ENCODE results near the gene VPS36. TPM values are rescaled to one million over a fixed set of nuclear protein-coding genes. Genes with fewer than 3 reads are reported as not detected.
"Not testable (repeated sequence)": the region's sequence is repeated elsewhere in the genome, so short reads cannot be mapped to it uniquely, and the experiment has no call there.

VPS36 gene
- total RNA-seq, 1 experiment from 2014 or later: 19.2 TPM

DNA sequence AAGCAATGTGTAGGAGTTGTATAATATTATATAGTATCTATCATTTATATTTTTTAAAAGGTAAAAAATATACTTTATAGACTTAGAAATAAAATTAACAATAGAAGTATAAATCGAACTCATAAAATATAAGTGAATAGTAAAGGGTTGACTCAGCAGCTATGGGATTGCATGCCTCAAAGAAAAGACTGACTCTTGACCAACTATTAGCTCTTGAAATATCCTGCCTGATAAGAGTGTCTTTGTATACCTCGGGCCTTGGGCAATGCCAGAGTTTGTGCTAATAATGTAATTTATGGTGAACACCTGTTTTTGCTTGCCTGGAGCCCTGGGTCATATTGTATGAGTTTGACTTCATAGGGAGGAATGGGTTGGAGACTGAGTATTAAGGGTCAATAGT is 36.6 kb upstream of the VPS36 start:
- H3K27ac Mint-ChIP-seq; POLR2A ChIA-PET; H3K36me3 Mint-ChIP-seq; H3K4me1 Mint-ChIP-seq; H3K9me3 Mint-ChIP-seq; DNase-seq (ENCODE audit: low spot score); H3K4me3 Mint-ChIP-seq; ATAC-seq; H3K27me3 Mint-ChIP-seq (ENCODE audit: low read depth): not testable (repeated sequence)
- CTCF ChIA-PET: interaction anchor here (0.7 kb wide), 1 partner anchor 248 kb away, joined by 4 read pairs; no protein-coding TSS in a partner anchor

DNA sequence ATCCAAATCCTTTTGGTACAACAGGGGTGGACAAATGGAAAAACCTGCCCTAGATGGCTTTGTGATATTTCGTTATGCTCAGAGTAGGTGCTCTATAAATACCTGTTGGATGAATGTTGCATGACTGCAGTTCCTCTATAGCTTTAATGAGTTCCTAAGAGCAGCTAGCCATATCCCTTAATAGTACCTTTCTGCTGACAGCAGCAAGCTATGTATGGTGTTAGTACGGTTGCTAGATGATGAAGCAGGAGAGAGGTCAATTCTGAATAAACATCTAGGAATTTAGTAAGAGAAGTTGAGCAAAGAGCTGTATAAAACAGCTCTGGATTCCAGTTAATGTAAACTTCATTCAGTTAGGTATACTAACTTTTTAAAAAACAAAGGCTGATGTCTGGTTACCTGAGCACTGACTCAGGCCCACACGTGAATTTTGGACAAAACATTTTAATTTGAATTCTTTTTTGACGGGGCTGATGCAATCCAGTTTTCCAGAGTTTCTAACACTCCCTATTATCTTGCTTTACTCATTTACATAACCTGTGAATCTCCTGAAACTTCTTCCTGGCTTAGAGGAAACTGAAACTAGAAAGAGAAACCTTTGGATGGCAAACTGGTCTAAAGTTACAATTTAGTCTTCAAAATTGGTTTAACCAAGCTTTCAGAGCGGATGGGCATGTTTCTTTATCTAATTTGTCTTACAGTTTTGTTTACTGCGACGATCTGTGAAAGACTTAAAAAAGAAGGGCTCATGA is 30.4 kb upstream of the VPS36 start:
- H3K9me3 Mint-ChIP-seq; DNase-seq (ENCODE audit: low spot score); H3K4me3 Mint-ChIP-seq; H3K4me1 Mint-ChIP-seq; POLR2A ChIA-PET; H3K27me3 Mint-ChIP-seq (ENCODE audit: low read depth); CTCF ChIA-PET: not testable (repeated sequence)
- ATAC-seq: 0 out of 2 replicates have a peak, but pooled peaks have one; percentile 16
- Mint-ChIP-seq H3K27ac (peak overlapping the region; percentile 41; the same call in 1 of the 2 replicates), H3K36me3 (peaks cover 12% of the 10 kb centered on the region)

DNA sequence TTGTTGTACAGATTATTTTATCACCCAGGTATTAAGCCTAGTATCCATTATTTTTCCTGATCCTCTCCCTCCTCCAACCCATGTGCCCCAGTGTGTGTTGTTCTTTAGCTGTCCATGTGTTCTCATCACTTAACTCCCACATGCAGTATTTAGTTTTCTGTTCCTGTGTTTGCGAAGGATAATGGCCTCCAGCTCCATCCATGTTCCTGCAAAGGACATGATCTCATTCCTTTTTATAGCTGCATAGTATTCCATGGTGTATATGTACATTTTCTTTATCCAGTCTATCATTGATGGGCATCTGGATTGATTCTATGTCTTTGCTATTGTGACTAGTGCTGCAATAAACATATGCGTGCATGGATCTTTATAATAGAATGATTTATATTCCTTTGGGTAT is 18.1 kb upstream of the VPS36 start:
- H3K4me3 Mint-ChIP-seq; H3K27ac Mint-ChIP-seq; POLR2A ChIA-PET; H3K4me1 Mint-ChIP-seq; DNase-seq (ENCODE audit: low spot score); ATAC-seq; H3K27me3 Mint-ChIP-seq (ENCODE audit: low read depth); H3K9me3 Mint-ChIP-seq: not testable (repeated sequence)
- H3K36me3 Mint-ChIP-seq: peaks cover 70% of the 10 kb centered on the region
- CTCF ChIA-PET: interaction anchor here (0.9 kb wide), 1 partner anchor 18 kb away, joined by 3 read pairs; the partner anchor contains the start of gene VPS36

DNA sequence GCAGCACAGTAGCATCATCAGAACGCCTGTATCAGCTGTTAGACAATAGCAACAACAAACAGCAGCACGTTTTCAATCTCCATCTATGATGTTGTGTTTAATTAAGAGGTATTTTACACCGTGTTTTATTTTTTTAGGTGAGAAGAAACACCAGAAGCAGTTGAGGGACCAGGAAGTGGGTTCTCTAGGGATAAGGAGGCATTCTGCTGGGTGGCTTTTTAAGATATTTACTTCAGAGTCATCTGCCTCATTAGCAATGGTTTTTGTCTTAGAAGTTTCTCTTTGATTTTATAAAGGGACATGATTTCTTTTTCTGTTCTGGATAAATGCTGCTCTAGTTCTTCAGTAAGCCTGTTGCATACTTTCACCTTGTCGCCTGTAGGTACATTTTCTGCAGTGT is 13.1 kb upstream of the VPS36 start:
- POLR2A ChIA-PET: no interaction called here
- H3K4me3 Mint-ChIP-seq: no peak overlapping the region
- H3K27ac Mint-ChIP-seq: no peak overlapping the region
- H3K36me3 Mint-ChIP-seq: peaks cover 73% of the 10 kb centered on the region
- no peak for DNase-seq (ENCODE audit: low spot score)
- no peaks in the 10 kb centered on the region for H3K27me3 Mint-ChIP-seq (ENCODE audit: low read depth)
- ATAC-seq: no peak
- peaks cover 5% of the 10 kb centered on the region; the same call in 1 of the 2 replicates for H3K9me3 Mint-ChIP-seq
- CTCF ChIA-PET: interaction anchor here (1.2 kb wide), 1 partner anchor 13 kb away, joined by 5 read pairs; the partner anchor contains the start of gene VPS36
- H3K4me1 Mint-ChIP-seq: no peaks in the 10 kb centered on the region
- TF ChIP-seq ZNF263 (CRISPR knock-in tag; IDR thresholded peaks at IDR 0.05; ENCODE audit: low read depth): no peak
- no peak for TF ChIP-seq ATF1 (CRISPR knock-in tag; IDR thresholded peaks at IDR 0.05)
- TF ChIP-seq, protein P1, sequence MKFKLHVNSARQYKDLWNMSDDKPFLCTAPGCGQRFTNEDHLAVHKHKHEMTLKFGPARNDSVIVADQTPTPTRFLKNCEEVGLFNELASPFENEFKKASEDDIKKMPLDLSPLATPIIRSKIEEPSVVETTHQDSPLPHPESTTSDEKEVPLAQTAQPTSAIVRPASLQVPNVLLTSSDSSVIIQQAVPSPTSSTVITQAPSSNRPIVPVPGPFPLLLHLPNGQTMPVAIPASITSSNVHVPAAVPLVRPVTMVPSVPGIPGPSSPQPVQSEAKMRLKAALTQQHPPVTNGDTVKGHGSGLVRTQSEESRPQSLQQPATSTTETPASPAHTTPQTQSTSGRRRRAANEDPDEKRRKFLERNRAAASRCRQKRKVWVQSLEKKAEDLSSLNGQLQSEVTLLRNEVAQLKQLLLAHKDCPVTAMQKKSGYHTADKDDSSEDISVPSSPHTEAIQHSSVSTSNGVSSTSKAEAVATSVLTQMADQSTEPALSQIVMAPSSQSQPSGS (CRISPR knock-in tag; IDR thresholded peaks at IDR 0.05; ENCODE audit: borderline replicate concordance, low read depth): no peak

DNA sequence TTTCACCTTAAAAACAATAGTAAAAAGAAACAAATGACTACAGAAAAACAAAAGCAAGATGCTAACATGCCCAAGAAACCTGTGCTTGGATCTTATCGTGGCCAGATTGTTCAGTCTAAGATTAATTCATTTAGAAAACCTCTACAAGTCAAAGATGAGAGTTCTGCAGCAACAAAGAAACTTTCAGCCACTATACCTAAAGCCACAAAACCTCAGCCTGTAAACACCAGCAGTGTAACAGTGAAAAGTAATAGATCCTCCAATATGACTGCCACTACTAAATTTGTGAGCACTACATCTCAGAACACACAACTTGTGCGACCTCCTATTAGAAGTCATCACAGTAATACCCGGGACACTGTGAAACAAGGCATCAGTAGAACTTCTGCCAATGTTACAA is 10.8 kb upstream of the VPS36 start:
- H3K9me3 Mint-ChIP-seq: no peaks in the 10 kb centered on the region
- no peak overlapping the region for H3K27ac Mint-ChIP-seq
- CTCF ChIA-PET: no interaction called here
- no peak overlapping the region for H3K4me3 Mint-ChIP-seq
- DNase-seq (ENCODE audit: low spot score): no peak
- TF ChIP-seq NFE2L1 (CRISPR knock-in tag; IDR thresholded peaks at IDR 0.05) (no peak), MYBL2 (CRISPR knock-in tag; IDR thresholded peaks at IDR 0.05) (no peak), ATF1 (CRISPR knock-in tag; IDR thresholded peaks at IDR 0.05) (no peak), ZNF416 (CRISPR knock-in tag; IDR thresholded peaks at IDR 0.05) (no peak), ZNF423 (CRISPR knock-in tag; IDR thresholded peaks at IDR 0.05) (no peak), ZNF219 (CRISPR knock-in tag; IDR thresholded peaks at IDR 0.05; ENCODE audit: borderline replicate concordance) (no peak), CREM (CRISPR knock-in tag; IDR thresholded peaks at IDR 0.05) (no peak), MXD4 (CRISPR knock-in tag; IDR thresholded peaks at IDR 0.05; ENCODE audit: borderline replicate concordance) (no peak)
- TF ChIP-seq, protein P2, sequence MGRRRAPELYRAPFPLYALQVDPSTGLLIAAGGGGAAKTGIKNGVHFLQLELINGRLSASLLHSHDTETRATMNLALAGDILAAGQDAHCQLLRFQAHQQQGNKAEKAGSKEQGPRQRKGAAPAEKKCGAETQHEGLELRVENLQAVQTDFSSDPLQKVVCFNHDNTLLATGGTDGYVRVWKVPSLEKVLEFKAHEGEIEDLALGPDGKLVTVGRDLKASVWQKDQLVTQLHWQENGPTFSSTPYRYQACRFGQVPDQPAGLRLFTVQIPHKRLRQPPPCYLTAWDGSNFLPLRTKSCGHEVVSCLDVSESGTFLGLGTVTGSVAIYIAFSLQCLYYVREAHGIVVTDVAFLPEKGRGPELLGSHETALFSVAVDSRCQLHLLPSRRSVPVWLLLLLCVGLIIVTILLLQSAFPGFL (CRISPR knock-in tag; IDR thresholded peaks at IDR 0.05; ENCODE audit: borderline replicate concordance): no peak
- TF ChIP-seq, protein P3, sequence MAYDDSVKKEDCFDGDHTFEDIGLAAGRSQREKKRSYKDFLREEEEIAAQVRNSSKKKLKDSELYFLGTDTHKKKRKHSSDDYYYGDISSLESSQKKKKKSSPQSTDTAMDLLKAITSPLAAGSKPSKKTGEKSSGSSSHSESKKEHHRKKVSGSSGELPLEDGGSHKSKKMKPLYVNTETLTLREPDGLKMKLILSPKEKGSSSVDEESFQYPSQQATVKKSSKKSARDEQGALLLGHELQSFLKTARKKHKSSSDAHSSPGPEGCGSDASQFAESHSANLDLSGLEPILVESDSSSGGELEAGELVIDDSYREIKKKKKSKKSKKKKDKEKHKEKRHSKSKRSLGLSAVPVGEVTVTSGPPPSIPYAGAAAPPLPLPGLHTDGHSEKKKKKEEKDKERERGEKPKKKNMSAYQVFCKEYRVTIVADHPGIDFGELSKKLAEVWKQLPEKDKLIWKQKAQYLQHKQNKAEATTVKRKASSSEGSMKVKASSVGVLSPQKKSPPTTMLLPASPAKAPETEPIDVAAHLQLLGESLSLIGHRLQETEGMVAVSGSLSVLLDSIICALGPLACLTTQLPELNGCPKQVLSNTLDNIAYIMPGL (CRISPR knock-in tag; IDR thresholded peaks at IDR 0.05): no peak
- TF ChIP-seq, protein P4, sequence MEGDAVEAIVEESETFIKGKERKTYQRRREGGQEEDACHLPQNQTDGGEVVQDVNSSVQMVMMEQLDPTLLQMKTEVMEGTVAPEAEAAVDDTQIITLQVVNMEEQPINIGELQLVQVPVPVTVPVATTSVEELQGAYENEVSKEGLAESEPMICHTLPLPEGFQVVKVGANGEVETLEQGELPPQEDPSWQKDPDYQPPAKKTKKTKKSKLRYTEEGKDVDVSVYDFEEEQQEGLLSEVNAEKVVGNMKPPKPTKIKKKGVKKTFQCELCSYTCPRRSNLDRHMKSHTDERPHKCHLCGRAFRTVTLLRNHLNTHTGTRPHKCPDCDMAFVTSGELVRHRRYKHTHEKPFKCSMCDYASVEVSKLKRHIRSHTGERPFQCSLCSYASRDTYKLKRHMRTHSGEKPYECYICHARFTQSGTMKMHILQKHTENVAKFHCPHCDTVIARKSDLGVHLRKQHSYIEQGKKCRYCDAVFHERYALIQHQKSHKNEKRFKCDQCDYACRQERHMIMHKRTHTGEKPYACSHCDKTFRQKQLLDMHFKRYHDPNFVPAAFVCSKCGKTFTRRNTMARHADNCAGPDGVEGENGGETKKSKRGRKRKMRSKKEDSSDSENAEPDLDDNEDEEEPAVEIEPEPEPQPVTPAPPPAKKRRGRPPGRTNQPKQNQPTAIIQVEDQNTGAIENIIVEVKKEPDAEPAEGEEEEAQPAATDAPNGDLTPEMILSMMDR (IDR thresholded peaks at IDR 0.05): no peak
- TF ChIP-seq, protein P5, sequence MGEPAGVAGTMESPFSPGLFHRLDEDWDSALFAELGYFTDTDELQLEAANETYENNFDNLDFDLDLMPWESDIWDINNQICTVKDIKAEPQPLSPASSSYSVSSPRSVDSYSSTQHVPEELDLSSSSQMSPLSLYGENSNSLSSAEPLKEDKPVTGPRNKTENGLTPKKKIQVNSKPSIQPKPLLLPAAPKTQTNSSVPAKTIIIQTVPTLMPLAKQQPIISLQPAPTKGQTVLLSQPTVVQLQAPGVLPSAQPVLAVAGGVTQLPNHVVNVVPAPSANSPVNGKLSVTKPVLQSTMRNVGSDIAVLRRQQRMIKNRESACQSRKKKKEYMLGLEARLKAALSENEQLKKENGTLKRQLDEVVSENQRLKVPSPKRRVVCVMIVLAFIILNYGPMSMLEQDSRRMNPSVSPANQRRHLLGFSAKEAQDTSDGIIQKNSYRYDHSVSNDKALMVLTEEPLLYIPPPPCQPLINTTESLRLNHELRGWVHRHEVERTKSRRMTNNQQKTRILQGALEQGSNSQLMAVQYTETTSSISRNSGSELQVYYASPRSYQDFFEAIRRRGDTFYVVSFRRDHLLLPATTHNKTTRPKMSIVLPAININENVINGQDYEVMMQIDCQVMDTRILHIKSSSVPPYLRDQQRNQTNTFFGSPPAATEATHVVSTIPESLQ (CRISPR knock-in tag; IDR thresholded peaks at IDR 0.05): no peak
- TF ChIP-seq, protein P1 (CRISPR knock-in tag; IDR thresholded peaks at IDR 0.05; ENCODE audit: borderline replicate concordance, low read depth): no peak
- no peak for ATAC-seq
- H3K36me3 Mint-ChIP-seq: peaks cover 73% of the 10 kb centered on the region
- peaks cover 5% of the 10 kb centered on the region for H3K4me1 Mint-ChIP-seq
- POLR2A ChIA-PET: no interaction called here
- no peaks in the 10 kb centered on the region for H3K27me3 Mint-ChIP-seq (ENCODE audit: low read depth)

Data from WTC11 (cell line).